Measurements from ENCODE around the gene HOXD8. TPM values are rescaled to one million over a fixed set of nuclear protein-coding genes. Genes with fewer than 3 reads are reported as not detected.

Gene HOXD8
- total RNA-seq, 1 donor = 15.5 TPM

DNA sequence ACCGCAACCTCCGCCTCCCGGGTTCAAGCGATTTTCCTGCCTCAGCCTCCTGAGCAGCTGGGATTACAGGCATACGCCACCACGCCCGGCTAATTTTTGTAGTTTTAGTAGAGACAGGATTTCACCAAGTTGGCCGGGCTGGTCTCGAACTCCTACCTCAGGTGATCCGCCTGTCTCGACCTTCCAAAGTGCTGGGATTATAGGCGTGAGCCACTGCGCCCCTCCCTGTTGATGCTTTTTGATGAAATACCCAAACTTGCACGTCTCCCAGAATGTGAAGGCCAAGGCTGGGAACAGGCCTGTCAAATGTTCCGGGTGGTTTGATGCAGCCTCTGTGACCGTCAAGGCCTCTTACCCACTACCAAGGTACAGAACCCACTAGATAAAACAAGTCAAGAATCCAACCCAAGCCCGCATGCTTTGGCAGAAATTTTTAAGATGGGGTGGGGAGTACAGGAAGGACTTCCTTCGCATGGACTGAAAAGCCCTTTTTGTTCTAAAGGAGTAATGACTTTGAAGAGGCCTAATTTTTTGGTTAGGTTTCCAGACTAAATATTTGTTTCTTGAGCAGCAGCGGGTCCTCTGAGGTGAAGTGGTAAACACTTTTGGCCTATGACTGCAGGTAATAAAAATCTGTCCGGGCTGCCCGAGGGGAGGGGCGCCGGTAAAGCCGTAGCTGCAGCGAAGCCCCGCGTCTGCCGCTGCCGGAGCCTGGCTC is 42.0 kb upstream of the HOXD8 start:
- DNase-seq (ENCODE audit: low read depth) = no peak
- no peak overlapping the region for H3K4me3 ChIP-seq (ENCODE audit: low read depth, low read length)
- TF ChIP-seq, protein P1, sequence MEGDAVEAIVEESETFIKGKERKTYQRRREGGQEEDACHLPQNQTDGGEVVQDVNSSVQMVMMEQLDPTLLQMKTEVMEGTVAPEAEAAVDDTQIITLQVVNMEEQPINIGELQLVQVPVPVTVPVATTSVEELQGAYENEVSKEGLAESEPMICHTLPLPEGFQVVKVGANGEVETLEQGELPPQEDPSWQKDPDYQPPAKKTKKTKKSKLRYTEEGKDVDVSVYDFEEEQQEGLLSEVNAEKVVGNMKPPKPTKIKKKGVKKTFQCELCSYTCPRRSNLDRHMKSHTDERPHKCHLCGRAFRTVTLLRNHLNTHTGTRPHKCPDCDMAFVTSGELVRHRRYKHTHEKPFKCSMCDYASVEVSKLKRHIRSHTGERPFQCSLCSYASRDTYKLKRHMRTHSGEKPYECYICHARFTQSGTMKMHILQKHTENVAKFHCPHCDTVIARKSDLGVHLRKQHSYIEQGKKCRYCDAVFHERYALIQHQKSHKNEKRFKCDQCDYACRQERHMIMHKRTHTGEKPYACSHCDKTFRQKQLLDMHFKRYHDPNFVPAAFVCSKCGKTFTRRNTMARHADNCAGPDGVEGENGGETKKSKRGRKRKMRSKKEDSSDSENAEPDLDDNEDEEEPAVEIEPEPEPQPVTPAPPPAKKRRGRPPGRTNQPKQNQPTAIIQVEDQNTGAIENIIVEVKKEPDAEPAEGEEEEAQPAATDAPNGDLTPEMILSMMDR (IDR thresholded peaks at IDR 0.05; ENCODE audit: insufficient read depth, low read depth, low read length) = no peak

DNA sequence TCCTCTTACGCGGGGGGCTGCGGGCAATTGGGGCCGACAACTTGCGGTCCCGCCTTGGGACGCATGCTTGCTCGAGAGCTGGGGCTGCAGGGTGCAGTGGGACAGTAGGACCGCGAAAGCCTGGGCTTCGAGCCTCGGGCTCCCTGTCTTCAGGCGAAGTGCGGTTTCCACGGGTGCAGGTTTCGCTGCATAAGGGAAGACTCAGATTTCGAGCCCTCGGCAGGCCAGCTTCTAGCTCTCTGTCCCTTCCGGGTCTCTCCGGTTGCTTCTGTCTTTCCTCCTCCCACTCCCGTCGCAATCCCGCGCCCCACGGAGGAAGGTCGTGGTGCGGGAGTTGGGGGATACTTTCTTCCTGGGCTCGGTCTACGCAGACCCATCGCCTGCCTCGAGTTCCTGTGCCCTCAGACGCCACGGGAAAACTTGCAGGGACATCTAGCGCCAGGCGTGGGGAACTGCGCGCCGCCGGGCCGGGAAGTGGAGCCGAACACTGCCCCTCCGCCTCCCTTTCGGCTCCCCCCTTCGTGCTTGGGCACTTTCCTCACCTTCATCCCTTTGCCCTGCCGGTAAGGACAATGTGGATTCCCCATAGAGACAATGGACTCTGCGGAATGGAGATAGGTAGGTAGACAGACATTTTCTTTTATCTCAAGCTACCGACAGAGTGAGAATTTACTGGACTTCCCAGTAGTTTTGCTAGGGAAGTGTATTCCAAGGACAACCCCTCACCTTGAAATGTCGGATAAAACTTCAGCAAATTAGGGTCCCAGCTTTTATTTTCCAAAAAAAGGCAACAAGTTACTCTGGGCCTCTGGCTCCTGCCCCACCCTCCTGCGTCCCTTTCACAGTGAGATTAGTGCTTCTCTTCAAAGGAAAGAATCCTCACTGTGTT is 41.2 kb upstream of the HOXD8 start:
- peak; percentile 41 for DNase-seq (ENCODE audit: low read depth)
- H3K4me3 ChIP-seq (ENCODE audit: low read depth, low read length) = peak overlapping the region; percentile 39
- TF ChIP-seq, protein P1 (IDR thresholded peaks at IDR 0.05; ENCODE audit: insufficient read depth, low read depth, low read length) = peak; percentile 80

DNA sequence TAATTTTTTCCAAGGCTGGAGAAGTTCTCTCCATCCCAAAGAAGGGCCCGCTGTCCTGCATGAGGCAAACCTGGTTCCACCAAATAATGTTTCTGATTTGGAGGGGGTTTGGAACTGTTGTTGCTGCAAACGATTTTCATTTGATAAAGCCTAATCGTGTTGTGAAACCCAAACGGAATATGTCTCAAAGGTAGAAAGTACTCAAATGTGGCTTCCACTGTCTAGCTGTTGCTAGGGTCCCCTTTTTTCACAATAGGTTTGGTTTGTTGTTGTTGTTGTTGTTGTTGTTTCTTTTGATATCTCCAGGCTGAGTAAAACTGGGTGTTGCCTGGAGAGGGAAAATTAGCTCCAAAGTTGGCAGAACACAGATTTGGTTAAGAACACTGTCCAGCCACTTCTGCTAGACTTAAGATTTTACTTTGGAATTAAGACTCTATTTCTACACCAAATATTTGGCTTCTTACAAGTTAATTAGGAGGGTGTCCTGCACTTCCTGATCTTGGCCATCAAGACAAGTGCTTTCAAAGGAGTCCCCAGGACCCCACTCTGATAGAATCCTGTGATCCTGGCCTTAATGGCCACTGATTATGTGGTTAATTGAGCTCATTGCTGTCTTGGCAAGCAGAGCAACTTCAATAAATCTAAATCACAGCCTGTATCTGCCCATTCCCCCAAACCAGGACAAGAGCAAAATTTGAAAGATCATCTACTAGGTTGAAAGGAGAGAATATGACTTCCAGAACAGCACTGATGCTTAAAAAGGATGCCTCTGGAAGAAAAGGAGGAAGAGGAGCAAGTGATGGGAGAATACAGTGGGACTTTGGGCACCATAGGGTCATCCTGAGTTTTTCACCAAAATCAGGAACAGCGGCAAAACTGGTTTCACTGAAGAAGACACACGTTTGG is 40.3 kb upstream of the HOXD8 start:
- DNase-seq (ENCODE audit: low read depth) = no peak

DNA sequence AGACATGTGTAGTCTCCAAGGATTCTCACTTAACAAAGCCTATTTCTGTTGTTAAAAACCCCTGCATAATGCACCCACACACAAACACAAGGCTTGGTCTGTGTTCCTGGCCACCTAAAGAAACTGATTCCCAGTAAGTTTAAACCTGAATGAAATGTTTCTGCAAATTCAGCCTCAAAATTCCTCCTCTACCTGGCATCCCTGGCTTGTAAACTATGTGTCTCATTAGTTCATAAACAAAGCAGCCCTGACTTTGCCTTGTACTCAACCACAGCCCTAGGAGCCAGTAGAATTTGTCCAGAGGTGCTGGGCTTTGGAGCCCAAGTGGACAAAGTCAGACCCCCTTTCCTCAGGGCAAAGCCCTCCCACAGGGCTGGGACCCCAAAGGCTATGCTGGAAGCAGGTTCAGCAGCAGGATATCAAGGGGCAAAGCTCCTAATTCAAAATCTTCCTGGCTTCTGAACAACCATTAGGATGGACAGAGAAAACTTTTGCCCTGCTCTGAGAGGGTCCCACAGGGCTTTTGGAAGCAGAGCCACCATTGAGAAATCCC is 39.6 kb upstream of the HOXD8 start:
- H3K4me3 ChIP-seq (ENCODE audit: low read depth, low read length) = no peak overlapping the region
- no peak for DNase-seq (ENCODE audit: low read depth)
- TF ChIP-seq, protein P1 (IDR thresholded peaks at IDR 0.05; ENCODE audit: insufficient read depth, low read depth, low read length) = no peak

More for the DNA sequence above, 40.3 kb upstream of the HOXD8 start:
- H3K4me3 ChIP-seq (ENCODE audit: low read depth, low read length) = no peak overlapping the region
- TF ChIP-seq, protein P1 (IDR thresholded peaks at IDR 0.05; ENCODE audit: insufficient read depth, low read depth, low read length) = no peak

DNA sequence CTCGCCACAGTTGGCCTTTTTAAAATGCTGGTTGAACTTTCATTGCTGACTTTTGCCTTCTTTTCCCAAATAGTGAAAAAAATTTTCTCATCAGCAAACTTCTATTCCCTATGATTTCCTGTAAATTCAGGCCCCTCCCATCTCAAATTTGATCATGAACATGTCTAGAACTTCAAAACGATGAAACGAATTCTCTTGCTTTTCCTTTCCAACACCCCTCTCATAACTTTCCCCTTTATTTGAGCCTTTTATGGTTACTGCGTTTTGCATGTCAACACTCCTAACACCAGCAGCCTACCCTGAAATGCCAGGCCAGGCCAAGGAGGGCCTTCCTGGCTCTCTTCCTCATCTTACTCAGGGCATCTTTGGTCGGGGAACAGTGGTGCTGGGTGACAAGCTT is 38.6 kb upstream of the HOXD8 start:
- DNase-seq (ENCODE audit: low read depth) = no peak
- TF ChIP-seq, protein P1 (IDR thresholded peaks at IDR 0.05; ENCODE audit: insufficient read depth, low read depth, low read length) = no peak
- H3K4me3 ChIP-seq (ENCODE audit: low read depth, low read length) = no peak overlapping the region
